Keratinocyte (primary cell): ENCODE measurements around the gene CXCR2. TPM values are rescaled to one million over a fixed set of nuclear protein-coding genes. Genes with fewer than 3 reads are reported as not detected.

Source experiments
- DNase-seq: peaks from one replicate; pipeline ENCODE4 v3.0.0-alpha.2; 2011; ENCODE audit warnings: low read depth, missing footprints, low spot score
- FAIRE-seq: peaks from 2 replicates; lab custom pipeline; 2011; peaks lifted over from hg19 to GRCh38; lab: Jason Lieb, UNC
- H2AFZ ChIP-seq: 2 replicates; pipeline ENCODE4 v1.6.0; 2012; ENCODE audit warnings: low read length, control low read depth, inconsistent platforms; ENCODE audit not compliant: control insufficient read depth
- H3K27ac ChIP-seq: 2 replicates; pipeline ENCODE4 v1.5.1; 2011; ENCODE audit warnings: low read length; ENCODE audit not compliant: control insufficient read depth, insufficient read depth
- H3K27me3 ChIP-seq: 3 replicates; pipeline ENCODE4 v1.6.0; 2011; ENCODE audit warnings: low read length; ENCODE audit not compliant: control insufficient read depth, insufficient read depth; ENCODE audit errors: extremely low read depth
- H3K36me3 ChIP-seq, 2 experiments: 2 replicates in 1 of 2; 3 replicates in 1 of 2; pipeline ENCODE4 v1.5.1; 2011; ENCODE audit warnings: low read length in 2 of 2, mild to moderate bottlenecking in 1 of 2; ENCODE audit not compliant: control insufficient read depth in 2 of 2, insufficient read depth in 2 of 2; ENCODE audit errors: extremely low read depth in 1 of 2
- H3K4me1 ChIP-seq: 3 replicates; pipeline ENCODE4 v1.5.1; 2011; ENCODE audit warnings: low read length; ENCODE audit not compliant: control insufficient read depth, insufficient read depth; ENCODE audit errors: extremely low read depth
- H3K4me2 ChIP-seq: 3 replicates; pipeline ENCODE4 v1.6.0; 2011; ENCODE audit warnings: low read depth, low read length; ENCODE audit not compliant: control insufficient read depth, insufficient read depth; ENCODE audit errors: extremely low read depth
- H3K4me3 ChIP-seq, 3 experiments: fragments of 200-600 bp in 1 of 3; sonication (generic) in 1 of 3; 2 replicates in 2 of 3; 3 replicates in 1 of 3; pipeline ENCODE4 v1.5.1; 2011 to 2016; ENCODE audit warnings: low read length in 3 of 3, mild to moderate bottlenecking in 3 of 3, control low read depth in 2 of 3, inconsistent platforms in 1 of 3, low read depth in 1 of 3, mixed read lengths in 1 of 3, mixed run types in 1 of 3, moderate library complexity in 1 of 3; ENCODE audit not compliant: control insufficient read depth in 2 of 3, insufficient read depth in 2 of 3; ENCODE audit errors: extremely low read depth in 1 of 3
- H3K79me2 ChIP-seq: 2 replicates; pipeline ENCODE4 v1.6.0; 2012; ENCODE audit warnings: low read length; ENCODE audit not compliant: control insufficient read depth, insufficient read depth
- H3K9ac ChIP-seq: 3 replicates; pipeline ENCODE4 v1.6.0; 2011; ENCODE audit warnings: low read length; ENCODE audit not compliant: control insufficient read depth, insufficient read depth; ENCODE audit errors: extremely low read depth
- H3K9me1 ChIP-seq: 3 replicates; pipeline ENCODE4 v1.6.0; 2011; ENCODE audit warnings: low read length; ENCODE audit not compliant: control insufficient read depth, insufficient read depth; ENCODE audit errors: extremely low read depth
- H3K9me3 ChIP-seq: 2 replicates; pipeline ENCODE4 v1.5.1; 2012; ENCODE audit warnings: low read depth, low read length; ENCODE audit not compliant: control insufficient read depth
- H4K20me1 ChIP-seq: 3 replicates; pipeline ENCODE4 v1.6.0; 2011; ENCODE audit warnings: low read length; ENCODE audit not compliant: control insufficient read depth, insufficient read depth; ENCODE audit errors: extremely low read depth
- CTCF ChIP-seq, 3 experiments: IDR thresholded peaks in 1 of 3; conservative IDR thresholded peaks in 1 of 3; optimal IDR thresholded peaks in 1 of 3; 2 replicates in 2 of 3; 3 replicates in 1 of 3; pipeline versions ENCODE3 to v1.5.1; 2011; ENCODE audit warnings: low read length in 3 of 3, mild to moderate bottlenecking in 3 of 3, moderate library complexity in 2 of 3, control low read depth in 1 of 3, inconsistent platforms in 1 of 3; ENCODE audit not compliant: insufficient read depth in 2 of 3; ENCODE audit errors: extremely low read depth in 1 of 3
- EZH2 ChIP-seq: IDR thresholded peaks from one replicate; pipeline ENCODE4 v1.6.1; 2012; ENCODE audit warnings: inconsistent platforms, mild to moderate bottlenecking, low read length, moderate library complexity
- dilution Hi-C: fragments of 300-500 bp; cut with MboI; formaldehyde crosslinking; loops from one replicate; pipeline ENCODE4 v1.7.0; 2020; ENCODE audit warnings: low sequenced_read_pairs; ENCODE audit not compliant: extremely low pct_ligation_motif_present
- polyA plus RNA-seq, 5 experiments: library from polyadenylated mRNA; depleted of rRNA in 3 of 5; stranded (reverse) in 3 of 5; stranded (forward) in 1 of 5; unstranded in 1 of 5; fragments of >200 nt; gene quantifications; 1 replicate in 1 of 5; 2 replicates in 3 of 5; 3 replicates in 1 of 5; pipeline versions ENCODE4 v1.2.1 to v1.2.3, GENCODE V29; 2011 to 2012; ENCODE audit warnings: missing spikeins in 2 of 5, low read depth in 1 of 5, low replicate concordance in 1 of 5

Gene CXCR2
- polyA plus RNA-seq, 1 donor (not counting 4 experiments of a cell fraction or from before 2014, with no cell fraction given): 1.4 TPM

- DNase-seq (no peak), FAIRE-seq (no peak)
- dilution Hi-C loops: no loop called here
- Histone ChIP-seq H3K36me3 (no peaks in the 10 kb centered on the region), H2AFZ (no peak overlapping the region), H3K9me1 (no peaks in the 10 kb centered on the region), H3K4me2 (no peak overlapping the region), H3K27ac (no peak overlapping the region), H3K4me3 (no peak overlapping the region), H4K20me1 (no peaks in the 10 kb centered on the region), H3K27me3 (no peaks in the 10 kb centered on the region), H3K79me2 (no peaks in the 10 kb centered on the region), H3K4me1 (peaks cover 8% of the 10 kb centered on the region), H3K9ac (no peak overlapping the region), H3K9me3 (no peaks in the 10 kb centered on the region)
- no peak for TF ChIP-seq CTCF (optimal IDR thresholded peaks at IDR 0.05 in 1 of 3, IDR thresholded peaks at IDR 0.05 in 1 of 3, conservative IDR thresholded peaks at IDR 0.05 in 1 of 3; ENCODE audit: extremely low read depth in 1 of 3, insufficient read depth in 2 of 3, low read length in 3 of 3)
- no peak for TF ChIP-seq EZH2
These were observed 47.0 kb downstream of the CXCR2 start for GRCh38 chr2:218172845-218173244.

- Histone ChIP-seq H3K79me2 (no peaks in the 10 kb centered on the region), H3K9me3 (no peaks in the 10 kb centered on the region), H4K20me1 (no peaks in the 10 kb centered on the region), H3K4me2 (no peak overlapping the region), H3K36me3 (no peaks in the 10 kb centered on the region), H2AFZ (no peak overlapping the region), H3K9ac (no peak overlapping the region), H3K9me1 (no peaks in the 10 kb centered on the region), H3K27me3 (no peaks in the 10 kb centered on the region), H3K4me1 (peaks cover 3% of the 10 kb centered on the region), H3K27ac (no peak overlapping the region), H3K4me3 (no peak overlapping the region)
- FAIRE-seq: no peak
- dilution Hi-C loops: no loop called here
- no peak for TF ChIP-seq CTCF (optimal IDR thresholded peaks at IDR 0.05 in 1 of 3, IDR thresholded peaks at IDR 0.05 in 1 of 3, conservative IDR thresholded peaks at IDR 0.05 in 1 of 3; ENCODE audit: extremely low read depth in 1 of 3, insufficient read depth in 2 of 3, low read length in 3 of 3)
- TF ChIP-seq EZH2: no peak
- no peak for DNase-seq
These were observed 54.0 kb downstream of the CXCR2 start for GRCh38 chr2:218179782-218180181.
